IPS-11a (cell line): ENCODE results near the gene ZNF41.
A peak's percentile ranks its signal among the peaks of the same experiment; 100 is the strongest.
"Not testable (repeated sequence)": the region's sequence is repeated elsewhere in the genome, so short reads cannot be mapped to it uniquely, and the experiment has no call there.

Source experiments
- H3K4me3 ChIP-seq: one replicate; pipeline ENCODE4 v1.5.1; 2013; ENCODE audit warnings: low read depth, low read length, control low read depth

The ZNF41 gene

DNA sequence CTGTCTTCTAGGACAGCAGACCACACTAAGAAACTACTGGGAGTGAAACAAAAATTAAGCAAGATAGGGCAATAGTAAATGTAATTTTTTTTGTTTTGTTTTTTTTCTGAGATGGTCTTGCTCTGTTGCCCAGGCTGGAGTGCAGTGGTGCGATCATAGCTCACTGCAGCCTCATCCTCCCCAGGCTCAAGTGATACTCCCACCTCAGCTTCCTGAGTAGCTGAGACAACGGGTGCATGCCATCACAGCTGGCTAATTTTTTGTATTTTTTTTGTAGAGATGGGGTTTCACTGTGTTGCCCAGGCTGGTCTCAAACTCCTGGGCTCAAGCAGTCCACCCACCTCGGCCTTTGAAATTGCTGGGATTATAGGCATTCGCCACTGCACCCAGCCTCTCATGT is 9.1 kb upstream of the ZNF41 start:
- H3K4me3 ChIP-seq: not testable (repeated sequence)

DNA sequence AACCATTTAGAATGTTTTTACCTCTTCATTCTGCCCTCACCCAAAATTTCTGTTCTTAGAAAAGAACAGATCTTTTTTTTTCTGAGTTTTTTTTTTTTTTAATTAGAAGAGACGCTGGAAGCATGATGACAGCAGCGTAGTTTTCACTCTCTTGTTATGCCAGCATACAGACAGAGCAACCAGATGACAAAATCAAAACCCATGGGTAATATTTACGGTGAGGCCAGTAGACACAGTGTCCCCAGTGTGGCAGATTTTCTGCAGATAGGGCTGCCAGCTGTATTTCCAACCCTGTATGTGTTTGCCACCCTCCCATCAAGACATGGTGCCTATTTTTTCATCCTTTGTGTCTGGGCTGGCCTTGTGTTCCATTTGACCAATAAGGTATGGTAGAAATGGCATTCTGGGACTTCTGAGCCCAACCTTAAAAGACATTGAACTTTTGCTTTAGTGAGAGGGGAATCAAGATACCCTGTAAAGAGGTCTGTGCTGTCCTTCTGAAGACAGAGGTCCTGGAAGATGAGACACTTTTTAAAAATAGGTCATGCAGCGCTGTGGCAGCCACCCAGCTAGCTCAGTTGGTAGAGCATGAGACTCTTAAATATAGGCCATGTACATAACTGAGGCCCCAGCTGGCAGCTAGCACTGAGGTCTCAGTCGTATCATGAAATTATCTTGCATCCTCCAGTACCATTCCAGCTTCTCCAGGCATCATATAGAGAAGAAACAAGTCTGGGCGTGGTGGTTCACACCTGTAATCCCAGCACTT is 6.7 kb upstream of the ZNF41 start:
- no peak overlapping the region for H3K4me3 ChIP-seq

DNA sequence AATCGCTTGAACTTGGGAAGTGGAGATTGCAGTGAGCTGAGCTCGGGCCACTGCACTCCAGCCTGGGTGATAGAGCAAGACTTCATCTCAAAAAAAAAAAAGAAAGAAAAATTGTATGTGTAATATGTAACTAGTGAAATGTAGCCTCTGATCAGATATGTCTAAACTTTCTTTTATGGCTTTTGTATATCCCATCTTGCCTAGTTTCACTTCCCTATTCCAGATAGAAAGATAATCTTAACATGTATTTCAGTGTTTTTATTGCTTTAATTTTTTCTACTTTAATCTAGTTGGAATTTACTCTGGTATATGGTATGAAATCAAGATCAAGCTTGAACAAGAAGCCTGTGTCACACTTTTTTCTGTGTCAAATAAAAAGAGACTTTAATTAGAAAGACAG is 1.9 kb upstream of the ZNF41 start:
- H3K4me3 ChIP-seq: no peak overlapping the region

DNA sequence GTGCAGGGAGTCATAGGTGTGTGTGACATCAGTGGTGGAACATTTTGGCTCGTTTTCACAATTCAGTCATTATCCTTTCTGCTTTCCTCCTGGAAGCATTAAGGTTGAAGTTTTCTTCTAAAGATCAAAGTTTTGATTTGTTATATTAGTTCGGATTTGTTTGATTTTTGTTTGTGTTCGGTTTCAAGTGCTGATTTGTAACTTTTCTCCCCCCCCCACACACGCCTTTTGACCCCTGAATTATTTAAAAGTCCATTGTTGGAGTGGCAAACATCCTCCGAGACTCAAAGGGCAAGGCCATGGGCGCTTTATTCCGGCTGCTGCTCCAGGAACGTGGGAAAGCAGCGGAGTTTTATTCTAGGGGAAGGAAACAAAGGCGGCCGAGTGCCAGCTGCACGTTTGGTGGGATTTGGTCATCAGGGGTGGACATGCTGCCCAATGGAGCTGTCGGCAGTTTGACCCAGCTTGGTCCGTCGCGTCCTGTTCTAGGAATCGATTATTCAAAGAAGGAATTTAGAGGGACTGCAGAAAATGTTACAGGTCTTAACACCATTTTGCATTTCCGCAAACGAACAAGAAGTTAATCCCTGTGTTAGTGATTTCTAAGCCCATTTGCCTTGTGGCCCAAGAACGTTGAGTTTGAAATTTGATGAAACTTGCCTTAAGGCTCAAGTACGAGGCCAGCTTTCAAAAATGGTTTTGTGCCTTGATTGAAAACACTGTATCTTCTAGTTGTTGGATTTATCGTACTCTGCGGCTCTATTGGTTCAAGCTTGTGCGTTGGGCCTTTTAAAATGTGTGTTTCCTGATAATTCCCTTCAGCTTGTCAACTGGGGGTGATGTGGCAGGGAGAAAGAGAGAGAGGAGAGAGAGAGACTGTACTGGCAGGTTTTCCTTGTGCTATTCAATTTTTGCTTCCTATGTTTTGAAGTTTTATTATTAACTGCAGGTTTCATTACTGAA is 565 bp upstream of the ZNF41 start:
- H3K4me3 ChIP-seq: peak overlapping the region; percentile 58

DNA sequence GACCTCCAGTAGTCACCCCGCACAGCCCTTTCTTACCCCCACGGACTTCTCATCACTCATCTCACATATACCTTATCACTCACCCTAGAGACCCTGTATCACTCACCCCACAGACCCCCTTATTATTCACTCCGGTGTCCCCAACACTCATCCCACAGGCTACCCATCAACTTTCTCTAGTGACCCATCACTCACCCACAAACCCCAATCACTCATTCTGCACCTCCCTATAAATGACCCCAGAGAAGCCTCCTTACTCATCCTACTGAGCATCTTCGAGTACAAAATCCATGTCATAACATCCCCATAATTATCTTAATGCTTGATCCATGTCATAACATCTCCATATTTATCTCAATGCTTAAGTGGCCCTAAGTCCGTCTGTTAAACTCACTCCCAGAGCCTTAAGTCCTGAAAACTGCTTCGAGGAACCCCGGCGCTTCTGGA is 934 bp downstream of the ZNF41 start:
- H3K4me3 ChIP-seq: peak overlapping the region; percentile 63

DNA sequence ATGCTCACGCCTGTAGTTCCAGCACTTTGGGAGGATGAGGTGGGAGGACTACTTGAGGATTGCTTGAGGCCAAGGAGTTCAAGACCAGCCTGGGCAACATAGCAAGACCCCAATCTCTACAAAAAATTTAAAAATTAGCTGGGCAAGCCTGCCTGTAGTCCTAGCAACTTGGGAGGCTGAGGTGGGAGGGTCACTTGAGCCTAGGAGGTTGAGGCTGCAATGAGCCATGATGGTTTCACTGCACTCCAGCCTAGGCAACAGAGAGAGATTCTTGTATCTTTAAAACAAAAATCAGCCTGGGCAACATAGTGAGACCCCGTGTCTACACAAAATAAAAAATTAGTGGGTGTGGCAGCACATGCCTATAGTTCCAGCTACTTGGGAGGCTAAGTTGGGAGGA is 1.9 kb downstream of the ZNF41 start:
- no peak overlapping the region for H3K4me3 ChIP-seq

DNA sequence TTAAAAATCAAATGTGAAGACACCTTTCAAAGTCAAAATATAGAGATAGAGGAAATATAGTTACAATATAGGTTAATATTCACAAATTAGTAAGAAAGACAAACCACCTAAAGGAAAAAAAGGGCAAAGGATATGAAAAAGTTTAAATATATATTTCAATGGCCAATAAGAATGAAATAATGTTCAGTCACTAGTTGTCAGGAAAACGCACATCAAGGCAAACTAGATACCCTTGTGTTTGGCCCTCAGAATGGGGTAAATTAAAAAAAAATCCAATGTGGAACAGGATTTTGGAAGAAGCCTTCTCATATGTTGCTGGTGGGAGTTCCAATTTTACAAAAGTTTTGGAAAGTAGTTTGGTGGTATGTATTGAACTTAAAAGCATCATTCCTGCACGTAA is 2.4 kb downstream of the ZNF41 start:
- no peak overlapping the region for H3K4me3 ChIP-seq

DNA sequence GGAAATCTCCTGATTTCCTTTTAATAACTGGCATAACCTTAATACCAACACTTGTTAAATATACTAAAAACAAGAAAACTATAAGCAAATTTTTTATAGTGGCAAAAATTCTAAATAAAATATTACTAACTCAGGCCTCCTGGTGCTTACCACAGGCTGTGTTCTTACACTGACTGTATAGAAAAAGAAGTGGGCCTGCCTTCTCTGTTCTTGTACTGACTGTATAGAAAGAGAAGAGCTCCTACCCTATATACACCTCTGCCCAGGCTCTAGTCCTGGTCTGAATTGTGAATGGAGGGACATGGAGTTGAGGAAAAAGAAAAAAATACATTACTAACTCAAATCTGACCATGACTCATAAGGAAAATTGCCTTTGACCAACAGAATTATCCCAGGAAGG is 7.5 kb downstream of the ZNF41 start:
- H3K4me3 ChIP-seq: no peak overlapping the region

DNA sequence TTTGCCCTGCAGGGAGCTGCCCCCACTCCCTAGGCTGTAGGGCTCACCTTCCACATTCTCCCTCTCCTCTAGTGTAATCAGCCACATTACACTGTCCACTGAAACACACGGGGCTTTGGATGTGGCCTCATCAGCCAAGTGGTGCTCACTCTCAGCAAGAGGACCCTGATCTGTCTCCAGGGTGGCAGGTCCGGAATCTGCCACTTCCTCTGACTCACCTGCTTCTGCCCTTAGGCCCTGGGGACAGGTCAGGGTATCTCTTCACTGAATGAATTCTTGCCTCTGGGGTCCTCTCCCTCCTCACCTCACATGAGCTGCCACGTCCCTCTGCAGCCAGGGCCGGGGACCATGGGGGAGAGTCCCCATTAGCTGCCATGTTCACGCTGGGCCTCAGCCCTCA is 15.9 kb downstream of the ZNF41 start:
- H3K4me3 ChIP-seq: no peak overlapping the region

DNA sequence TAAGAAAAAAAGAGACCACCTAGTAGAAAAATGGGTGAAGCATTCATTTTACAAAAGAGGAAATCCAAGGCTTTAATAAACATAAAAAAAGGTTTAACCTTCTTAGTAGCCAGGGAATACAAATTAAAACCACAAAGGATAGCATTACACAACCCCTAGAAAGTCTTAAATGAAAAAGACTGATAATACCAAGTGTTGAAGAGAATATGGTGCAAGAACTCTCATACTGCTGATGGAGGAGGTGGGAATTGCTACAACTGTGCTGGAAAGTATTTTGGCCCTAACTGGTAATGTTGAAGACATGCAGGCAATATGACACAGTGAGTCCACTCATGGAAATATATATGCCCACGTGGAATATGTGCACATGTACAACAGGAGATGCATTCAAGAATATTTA is 22.5 kb downstream of the ZNF41 start:
- no peak overlapping the region for H3K4me3 ChIP-seq

DNA sequence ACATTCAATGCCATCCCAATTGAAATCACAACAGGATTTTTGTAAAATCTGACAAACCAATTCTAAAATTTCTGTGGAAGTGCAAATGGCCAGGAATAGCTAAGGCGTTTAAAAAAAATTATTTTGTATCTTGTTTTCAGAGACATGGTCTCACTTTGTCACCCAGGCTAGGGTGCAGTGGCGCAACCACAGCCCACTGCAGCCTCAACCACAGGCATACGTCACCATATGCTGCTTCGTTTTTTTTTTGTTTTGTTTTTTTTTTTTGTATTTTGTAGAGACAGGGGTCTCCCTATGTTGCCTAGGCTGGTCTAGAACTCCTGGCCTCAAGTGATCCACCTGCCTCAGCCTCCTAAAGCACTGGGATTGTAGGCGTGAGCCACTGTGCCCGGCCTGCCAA is 24.5 kb downstream of the ZNF41 start:
- no peak overlapping the region for H3K4me3 ChIP-seq

DNA sequence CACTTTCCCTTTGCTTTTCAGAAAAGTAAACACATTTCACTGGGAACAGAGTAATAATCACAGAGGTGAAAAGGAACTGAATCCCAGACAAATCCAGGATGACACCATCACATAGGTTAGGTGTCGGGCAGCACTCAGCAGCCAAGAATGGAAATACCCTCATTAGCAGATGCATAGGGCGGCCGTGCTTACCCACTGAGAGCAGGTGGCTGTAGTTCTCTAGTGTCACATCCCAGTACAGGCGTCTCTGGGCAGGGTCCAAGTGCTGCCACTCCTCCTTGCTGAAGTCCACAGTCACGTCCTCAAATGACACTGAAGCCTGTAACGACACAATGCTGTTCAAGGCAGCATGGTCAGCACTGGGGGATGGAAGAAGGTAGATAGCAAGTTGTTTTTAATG is 26.9 kb downstream of the ZNF41 start:
- H3K4me3 ChIP-seq: no peak overlapping the region

DNA sequence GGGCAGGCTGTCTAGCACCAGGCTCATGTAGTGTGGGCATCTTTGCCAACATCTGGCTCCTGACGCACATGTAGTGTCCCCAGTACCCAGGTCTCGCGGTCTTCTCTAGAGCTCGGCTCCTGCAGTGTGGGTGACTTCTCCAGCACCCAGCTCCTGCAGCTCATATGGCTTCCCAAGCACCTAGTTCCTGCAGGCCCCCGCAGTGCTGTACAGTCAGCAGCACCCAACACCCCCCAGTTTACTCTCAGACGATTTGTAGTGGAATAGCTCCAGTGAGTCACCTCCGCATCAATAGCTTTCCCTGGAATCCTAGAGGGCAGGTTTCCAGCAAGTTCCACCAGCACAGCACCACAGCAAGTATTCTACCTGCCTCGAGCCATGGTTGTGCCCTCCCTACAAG is 30.9 kb downstream of the ZNF41 start:
- H3K4me3 ChIP-seq: no peak overlapping the region

DNA sequence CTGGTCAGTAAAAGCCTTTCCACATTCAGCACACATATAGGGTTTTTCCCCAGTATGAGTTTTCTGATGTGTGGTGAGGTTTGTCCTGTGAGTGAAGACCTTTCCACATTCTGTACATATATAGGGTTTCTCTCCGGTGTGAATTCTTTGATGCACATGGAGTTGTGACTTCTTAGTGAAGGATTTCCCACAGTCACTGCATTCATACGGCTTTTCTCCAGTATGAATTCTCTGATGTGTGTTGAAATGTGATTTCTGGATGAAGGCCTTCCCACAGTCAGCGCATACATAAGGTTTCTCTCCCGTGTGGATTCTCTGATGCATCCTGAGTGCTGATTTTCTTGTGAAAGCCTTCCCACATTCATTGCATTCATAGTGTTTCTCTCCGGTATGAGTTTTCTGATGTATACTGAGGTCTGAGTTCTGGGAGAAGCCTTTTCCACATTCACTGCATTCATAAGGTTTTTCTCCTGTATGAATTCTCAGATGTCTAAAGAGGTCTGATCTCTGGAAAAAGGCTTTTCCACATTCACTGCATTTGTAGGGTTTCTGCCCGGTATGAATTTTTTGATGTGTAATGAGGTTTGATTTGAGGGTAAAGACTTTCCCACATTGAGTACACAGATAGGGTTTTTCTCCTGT is 34.7 kb downstream of the ZNF41 start:
- no peak overlapping the region for H3K4me3 ChIP-seq

DNA sequence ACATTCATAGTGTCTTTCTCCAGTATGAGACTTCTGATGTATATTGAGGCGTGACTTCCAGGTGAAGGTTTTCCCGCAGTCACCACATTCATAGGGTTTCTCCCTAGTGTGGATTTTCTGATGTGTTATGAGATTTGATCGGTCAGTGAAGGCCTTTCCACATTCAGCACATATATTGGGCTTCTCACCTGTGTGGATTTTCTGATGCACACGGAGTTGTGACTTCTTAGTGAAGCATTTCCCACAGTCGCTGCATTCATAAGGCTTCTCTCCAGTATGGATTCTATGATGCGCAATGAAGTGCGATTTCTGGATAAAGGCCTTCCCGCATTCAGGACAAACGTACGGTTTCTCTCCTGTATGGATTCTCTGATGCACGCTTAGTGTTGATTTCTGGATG is 35.4 kb downstream of the ZNF41 start:
- no peak overlapping the region for H3K4me3 ChIP-seq

DNA sequence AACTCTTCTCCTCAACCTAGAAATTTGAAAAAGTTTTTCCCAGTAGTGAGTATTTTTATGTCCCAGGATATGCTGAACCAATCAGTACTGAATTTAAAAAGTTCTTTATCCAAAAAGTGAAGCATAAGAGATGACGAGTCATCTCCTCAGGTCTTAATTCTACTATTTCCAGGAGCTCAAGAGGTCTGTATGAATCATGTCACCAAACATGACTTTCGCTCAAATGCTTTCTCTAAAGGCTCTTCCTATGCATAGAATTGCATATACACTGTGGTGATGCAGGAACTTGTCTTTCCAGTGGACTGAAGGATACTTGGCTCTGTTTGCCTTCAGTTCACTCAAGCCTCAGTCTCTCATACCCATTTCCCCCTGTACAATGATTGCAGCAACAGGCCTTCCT is 36.1 kb downstream of the ZNF41 start:
- H3K4me3 ChIP-seq: no peak overlapping the region

DNA sequence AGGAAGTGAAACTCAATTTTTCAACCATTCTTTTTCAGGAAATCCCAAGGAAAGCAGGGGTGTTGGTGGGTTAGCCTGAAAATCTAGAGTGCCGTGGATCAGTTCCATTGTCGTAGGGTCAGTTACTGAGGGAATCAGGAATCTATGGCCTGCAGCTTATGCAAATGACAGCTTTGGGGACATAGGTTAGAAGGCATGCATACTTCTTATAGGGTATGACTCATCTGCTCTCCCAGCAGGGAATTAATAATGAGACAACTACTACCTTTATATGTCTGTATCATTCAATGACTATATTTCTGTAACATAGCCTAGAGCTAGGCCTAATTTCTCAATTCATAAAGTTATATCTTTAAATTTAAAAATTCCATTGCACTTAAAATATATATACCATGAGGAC is 36.6 kb downstream of the ZNF41 start:
- no peak overlapping the region for H3K4me3 ChIP-seq

DNA sequence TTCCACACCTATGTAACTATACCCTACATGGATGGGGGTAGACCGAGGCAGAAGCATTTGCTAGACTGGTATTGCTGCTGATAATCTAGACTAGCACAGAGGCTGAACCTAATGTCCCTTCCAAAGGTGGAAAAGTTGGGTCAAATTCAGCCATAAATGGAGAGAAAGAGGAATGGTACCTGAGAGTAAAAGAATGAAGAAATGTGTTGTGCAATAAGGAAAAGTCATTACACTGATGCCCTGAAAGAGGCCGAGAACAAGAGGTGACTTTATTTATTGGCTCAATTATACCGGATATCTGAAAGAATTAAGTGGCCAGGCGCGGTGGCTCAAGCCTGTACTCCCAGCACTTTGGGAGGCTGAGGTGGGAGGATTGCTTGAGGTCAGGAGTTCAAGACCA is 52.1 kb downstream of the ZNF41 start:
- no peak overlapping the region for H3K4me3 ChIP-seq

DNA sequence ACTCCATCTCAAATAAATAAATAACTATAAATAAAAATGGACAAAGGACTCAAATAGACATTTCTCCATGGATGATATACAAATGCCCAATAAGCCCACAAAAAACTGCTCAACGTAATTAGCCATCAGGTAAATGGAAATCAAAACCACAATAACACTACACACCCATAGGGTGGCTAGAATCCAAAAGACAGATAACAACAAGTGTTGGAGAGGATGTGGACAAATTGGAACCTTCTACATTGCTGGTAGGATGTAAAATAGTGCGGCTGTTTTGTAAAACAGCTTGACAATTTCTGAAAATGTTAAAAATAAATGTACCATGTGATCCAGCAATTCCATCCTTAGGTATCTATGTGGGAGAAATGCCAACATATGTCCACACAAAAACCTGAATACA is 60.6 kb downstream of the ZNF41 start:
- H3K4me3 ChIP-seq: no peak overlapping the region

DNA sequence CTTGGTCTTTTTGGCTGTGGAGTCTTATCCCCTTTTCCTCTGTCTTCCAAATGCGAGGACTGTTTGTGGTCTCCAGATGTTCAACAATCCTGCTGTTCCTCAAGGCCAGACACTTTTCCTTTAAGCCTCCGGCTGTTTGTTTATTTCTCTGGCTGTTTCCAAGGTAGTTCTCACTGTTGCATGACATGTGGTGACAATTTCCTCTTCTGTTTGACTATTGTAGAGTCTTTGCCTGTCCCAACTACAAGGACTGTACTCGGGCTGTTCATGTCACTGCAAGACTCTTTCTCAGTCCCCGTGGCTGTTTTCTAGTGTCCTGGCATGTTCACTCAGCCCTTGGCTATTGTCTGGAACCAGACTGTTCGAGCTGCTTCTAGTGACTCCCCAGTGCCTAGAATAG is 62.1 kb downstream of the ZNF41 start:
- no peak overlapping the region for H3K4me3 ChIP-seq

DNA sequence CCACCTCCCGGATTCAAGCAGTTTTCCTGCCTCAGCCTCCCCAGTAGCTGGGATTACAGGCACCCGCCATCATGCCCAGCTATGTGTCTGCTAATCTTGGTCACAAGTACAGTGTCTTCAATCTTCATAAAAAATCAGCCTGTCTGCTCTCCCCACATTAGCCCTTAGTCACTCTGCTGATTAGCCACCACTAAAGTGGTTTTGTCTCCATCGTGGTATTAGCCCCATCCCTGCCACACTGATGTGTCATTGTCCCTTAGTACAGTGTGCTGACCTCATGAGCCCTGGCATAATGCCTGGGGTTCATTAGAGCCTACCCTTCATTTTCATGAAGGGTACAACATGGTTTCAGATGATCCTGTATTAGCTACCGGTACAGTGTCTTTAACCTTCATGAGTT is 62.8 kb downstream of the ZNF41 start:
- no peak overlapping the region for H3K4me3 ChIP-seq

DNA sequence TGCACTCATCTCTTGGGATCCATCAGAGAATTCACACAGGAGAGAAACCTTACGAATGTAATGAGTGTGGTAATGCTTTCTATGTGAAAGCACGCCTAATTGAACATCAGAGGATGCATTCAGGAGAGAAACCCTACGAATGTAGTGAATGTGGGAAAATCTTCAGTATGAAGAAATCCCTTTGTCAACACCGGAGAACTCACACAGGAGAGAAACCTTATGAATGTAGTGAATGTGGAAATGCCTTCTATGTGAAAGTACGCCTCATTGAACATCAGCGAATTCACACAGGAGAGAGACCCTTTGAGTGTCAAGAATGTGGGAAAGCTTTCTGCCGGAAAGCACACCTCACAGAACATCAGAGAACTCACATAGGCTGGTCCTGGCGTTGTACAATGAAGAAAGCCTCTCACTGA is 69.8 kb downstream of the ZNF41 start:
- no peak overlapping the region for H3K4me3 ChIP-seq
